Fibroblast of mammary gland (primary cell): Measurements from ENCODE around the gene RNH1.

Experiments used
- DNase-seq: peaks from one replicate; pipeline ENCODE4 v3.0.0-alpha.2; 2010; ENCODE audit warnings: low read depth
- H3K4me3 ChIP-seq: 2 replicates; pipeline ENCODE4 v1.5.1; 2011; ENCODE audit warnings: low read depth, mild to moderate bottlenecking, low read length, moderate library complexity; ENCODE audit not compliant: control insufficient read depth
- CTCF ChIP-seq: conservative IDR thresholded peaks from 2 replicates; pipeline ENCODE4 v1.5.1; 2011; ENCODE audit warnings: low read depth, low read length, inconsistent platforms; ENCODE audit not compliant: control insufficient read depth, insufficient read depth

Gene RNH1

DNA sequence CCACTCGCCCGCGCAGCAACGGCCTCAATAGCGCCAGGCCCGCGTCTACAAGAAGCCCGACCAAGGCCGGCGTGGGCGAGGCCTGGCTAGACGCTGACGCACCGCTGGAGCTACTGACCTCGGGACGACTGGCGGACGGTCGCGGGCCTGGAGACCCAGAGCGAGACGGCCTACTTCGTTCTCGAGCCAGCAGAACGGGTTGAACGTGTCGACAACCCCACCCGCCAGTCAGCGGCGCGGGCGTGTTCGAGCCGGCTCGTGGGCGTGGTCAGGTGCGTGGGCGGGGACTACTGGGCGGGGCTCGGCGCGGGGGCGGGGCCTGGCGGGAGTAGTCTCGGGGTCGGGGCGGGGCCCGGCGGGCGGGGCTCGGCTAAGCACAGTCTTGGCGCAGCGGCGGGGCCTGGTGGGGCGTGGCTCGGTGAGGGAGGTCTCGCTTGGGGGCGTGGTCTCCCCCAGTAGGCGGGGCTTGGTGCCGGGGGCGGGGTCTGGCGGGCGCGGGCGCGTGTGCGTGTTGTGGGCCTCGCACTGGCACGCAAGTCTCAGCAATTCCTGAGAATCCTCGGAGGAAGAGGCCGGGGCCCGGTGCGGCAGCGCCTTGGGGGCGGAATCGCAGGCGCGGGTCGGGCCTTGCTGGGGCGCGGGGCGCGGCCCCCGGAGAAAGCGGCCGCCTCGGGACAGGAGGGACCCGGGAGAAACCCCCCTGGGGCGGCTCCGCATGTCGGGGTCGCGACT lies at the start of gene RNH1:
RNH1 (minus strand) TSS at position 248 of the 732 bp plus-strand sequence. CDS start 5,080 bp downstream, outside the sequence.
- peak; percentile 91 for DNase-seq
- TF ChIP-seq CTCF, result no peak

GRCh38 chr11:555780-556661 lies 49.0 kb upstream of the RNH1 start:
- no peak overlapping the region for H3K4me3 ChIP-seq
- TF ChIP-seq CTCF, result no peak
- no peak for DNase-seq

More for the DNA sequence above, at the start of gene RNH1:
- peak within 1 kb of the TSS; percentile 87 for H3K4me3 ChIP-seq

DNA sequence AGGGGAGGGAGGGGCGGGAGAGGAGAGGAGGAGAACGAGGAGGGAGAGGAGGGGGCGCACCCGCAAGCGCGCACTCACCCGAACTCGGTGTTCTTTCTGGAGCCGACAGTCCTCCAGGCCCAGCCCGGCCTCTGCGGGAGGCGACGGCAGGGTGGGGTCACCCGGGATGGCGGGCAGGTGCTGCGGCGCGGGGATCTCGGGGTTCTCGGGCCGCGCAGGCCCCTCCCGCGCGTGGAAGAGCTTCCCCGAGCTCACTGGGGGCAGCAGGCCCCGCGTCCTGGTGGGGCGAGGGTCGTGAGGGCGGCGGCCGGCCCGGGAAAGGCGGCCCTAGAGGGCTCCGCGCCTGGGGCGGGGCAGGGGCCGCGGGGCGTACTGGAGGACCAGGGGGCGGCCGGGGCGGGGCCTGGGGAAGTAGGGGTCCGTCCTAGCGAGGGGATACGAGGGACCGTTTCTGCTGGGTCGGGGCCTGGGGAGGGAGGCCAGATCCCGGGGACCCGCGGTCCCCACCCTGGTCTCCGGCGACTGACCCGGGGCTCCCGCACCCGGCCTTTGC lies 48.3 kb upstream of the RNH1 start:
- no peak for TF ChIP-seq CTCF
- no peak for DNase-seq
- H3K4me3 ChIP-seq, result no peak overlapping the region

- no peak overlapping the region for H3K4me3 ChIP-seq
- TF ChIP-seq CTCF, result peak; percentile 42
- peak; percentile 22 for DNase-seq
Observed at GRCh38 chr11:554428-555226, 47.6 kb upstream of the RNH1 start.

DNA sequence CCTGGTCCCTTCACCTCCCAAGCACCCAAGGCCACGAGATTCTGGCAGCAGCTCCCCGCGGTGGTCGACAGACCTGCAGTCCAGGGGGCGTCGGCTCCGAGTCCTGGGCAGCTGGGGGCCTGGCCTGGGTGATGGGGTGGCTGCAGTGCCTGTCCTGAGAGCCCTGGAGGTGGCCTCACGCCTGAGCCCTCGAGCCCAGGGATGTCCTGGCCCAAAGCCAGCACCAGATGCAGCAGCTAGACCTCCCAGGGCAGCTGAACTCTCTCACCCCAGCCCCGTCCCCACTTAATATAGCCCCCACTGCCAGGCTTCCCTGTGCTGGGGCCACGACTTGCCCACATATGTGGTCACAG lies 46.9 kb upstream of the RNH1 start:
- no peak for TF ChIP-seq CTCF
- DNase-seq, result no peak
- no peak overlapping the region for H3K4me3 ChIP-seq
